ENCODE measurements around the gene TUBA1B. TPM values are rescaled to one million over a fixed set of nuclear protein-coding genes. Genes with fewer than 3 reads are reported as not detected.

TUBA1B gene
- total RNA-seq, 2 experiments from 2014 or later: 2,302 to 2,333 TPM

DNA sequence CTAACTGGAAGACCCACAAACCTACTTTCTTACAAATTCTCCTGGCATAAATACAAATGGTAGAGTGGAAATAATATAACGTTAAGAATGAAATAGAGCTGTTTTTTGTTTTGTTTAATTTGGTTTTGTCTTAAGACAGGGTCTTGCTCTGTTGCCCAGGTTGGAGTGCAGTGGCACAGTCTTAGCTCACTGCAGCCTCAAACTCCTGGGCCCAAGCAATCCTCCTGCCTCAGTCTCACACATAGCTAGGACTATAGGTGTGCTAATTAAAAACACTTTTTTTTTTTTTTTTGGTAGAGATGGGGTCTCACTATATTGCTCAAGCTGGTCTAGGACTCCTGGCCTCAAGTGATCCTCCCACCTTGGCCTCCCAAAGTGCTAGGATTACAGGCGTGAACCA is 32.5 kb downstream of the TUBA1B start:
- DNase-seq (no peak), ATAC-seq (no peak)
- no peak overlapping the region for H3K4me3 Mint-ChIP-seq
- H3K36me3 Mint-ChIP-seq (ENCODE audit: low read depth): peaks cover 14% of the 10 kb centered on the region
- ChIA-PET POLR2A (interaction anchor here (1.5 to 15.7 kb wide), 3 partner anchors 10 to 31 kb away, joined by 6 to 165 read pairs (median 6); partner anchors contain the start of gene TUBA1B), CTCF (interaction anchor here (0.7 to 12.1 kb wide), 26 partner anchors 10 to 154 kb away, joined by 3 to 242 read pairs (median 5); partner anchors contain the start of genes LMBR1L, RHEBL1, TUBA1A and TUBA1B)
- peaks cover 15% of the 10 kb centered on the region for H3K27me3 Mint-ChIP-seq (ENCODE audit: low read depth)
- peaks cover 9% of the 10 kb centered on the region for H3K4me1 Mint-ChIP-seq (ENCODE audit: low read depth)
- no peak overlapping the region for H3K27ac Mint-ChIP-seq
- H3K9me3 Mint-ChIP-seq (ENCODE audit: insufficient read depth): no peaks in the 10 kb centered on the region

DNA sequence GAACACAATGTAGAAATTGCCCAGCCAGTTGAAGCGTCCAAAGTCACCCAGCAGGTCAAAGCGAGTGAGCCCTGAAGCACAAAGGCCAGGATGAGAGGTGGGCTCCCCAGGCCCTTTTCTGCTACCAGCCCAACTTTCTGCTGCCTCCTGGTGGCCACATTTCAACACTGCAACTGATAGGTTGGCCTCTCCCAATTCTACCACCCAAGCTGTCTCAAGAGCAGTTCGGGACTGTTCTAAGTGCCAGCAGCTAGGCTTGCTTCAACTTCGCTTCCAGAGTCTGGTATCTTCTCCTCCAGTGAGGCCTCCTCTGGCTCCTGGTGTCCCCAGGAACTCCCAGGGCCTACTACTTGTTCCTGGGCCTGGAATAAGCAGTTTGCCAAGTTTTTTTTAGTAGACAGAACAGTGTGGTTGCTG is 33.2 kb downstream of the TUBA1B start:
- Mint-ChIP-seq H3K4me3 (no peak overlapping the region), H3K36me3 (ENCODE audit: low read depth) (peaks cover 14% of the 10 kb centered on the region), H3K9me3 (ENCODE audit: insufficient read depth) (no peaks in the 10 kb centered on the region), H3K27me3 (ENCODE audit: low read depth) (peaks cover 22% of the 10 kb centered on the region), H3K27ac (no peak overlapping the region), H3K4me1 (ENCODE audit: low read depth) (peaks cover 13% of the 10 kb centered on the region)
- ChIA-PET POLR2A (interaction anchor here (1.7 to 15.7 kb wide), 2 partner anchors 9 to 31 kb away, joined by 6 to 165 read pairs; partner anchors contain the start of gene TUBA1B), CTCF (interaction anchor here (0.7 to 12.1 kb wide), 25 partner anchors 11 to 154 kb away, joined by 3 to 242 read pairs (median 5); partner anchors contain the start of genes LMBR1L, RHEBL1, TUBA1A and TUBA1B)
- peak; percentile 75 for DNase-seq
- peak; percentile 70 for ATAC-seq

DNA sequence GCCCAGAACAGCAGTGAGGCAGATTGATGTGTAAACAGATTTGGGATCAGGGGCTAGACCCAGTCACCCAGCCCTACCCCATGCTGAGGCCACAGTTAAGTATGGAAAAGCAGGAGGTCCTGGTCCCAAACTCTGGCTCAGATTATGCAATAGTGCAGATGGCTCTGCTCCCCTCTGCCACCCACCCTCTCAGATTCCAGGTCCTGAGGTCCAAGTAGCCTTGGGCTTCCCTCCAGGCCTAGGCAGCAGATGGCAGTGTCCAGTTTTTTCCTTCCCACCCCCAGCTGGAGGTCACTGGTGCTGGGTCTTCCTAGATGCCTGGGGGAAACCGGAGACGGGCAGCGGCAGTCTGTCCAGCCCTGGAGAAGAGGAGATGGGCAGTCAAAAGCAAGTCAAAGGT is 33.8 kb downstream of the TUBA1B start:
- ATAC-seq (no peak), DNase-seq (no peak)
- Mint-ChIP-seq H3K27me3 (ENCODE audit: low read depth) (peaks cover 27% of the 10 kb centered on the region), H3K27ac (no peak overlapping the region), H3K9me3 (ENCODE audit: insufficient read depth) (no peaks in the 10 kb centered on the region), H3K4me3 (no peak overlapping the region), H3K4me1 (ENCODE audit: low read depth) (peaks cover 16% of the 10 kb centered on the region), H3K36me3 (ENCODE audit: low read depth) (peaks cover 14% of the 10 kb centered on the region)
- ChIA-PET POLR2A (interaction anchor here (15.7 kb wide), 1 partner anchor 32 kb away, joined by 165 read pairs; the partner anchor contains the start of gene TUBA1B), CTCF (interaction anchor here (1.3 to 12.1 kb wide), 13 partner anchors 11 to 138 kb away, joined by 4 to 242 read pairs (median 10); partner anchors contain the start of genes LMBR1L, RHEBL1, TUBA1A and TUBA1B)

DNA sequence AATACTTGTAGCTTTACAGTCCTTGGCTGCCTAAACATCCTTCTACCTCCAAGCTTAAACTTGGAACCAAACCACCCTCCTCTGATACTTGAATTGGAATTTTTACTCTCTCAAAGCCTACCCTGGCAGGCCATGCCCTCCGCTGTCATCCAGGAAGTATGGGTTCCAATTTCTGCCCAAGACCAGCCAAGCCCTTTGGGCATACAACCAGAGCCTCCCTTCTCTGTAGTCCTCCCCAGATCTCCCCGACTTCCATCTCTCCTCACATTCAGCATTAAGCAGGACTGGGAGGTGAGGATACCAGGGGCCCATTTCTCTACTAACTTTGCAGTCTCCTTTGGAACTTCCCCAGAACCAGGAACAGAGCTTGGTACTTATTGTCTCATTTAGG is 36.2 kb downstream of the TUBA1B start:
- Mint-ChIP-seq H3K27ac (no peak overlapping the region), H3K27me3 (ENCODE audit: low read depth) (peaks cover 47% of the 10 kb centered on the region), H3K4me1 (ENCODE audit: low read depth) (peaks cover 39% of the 10 kb centered on the region)

DNA sequence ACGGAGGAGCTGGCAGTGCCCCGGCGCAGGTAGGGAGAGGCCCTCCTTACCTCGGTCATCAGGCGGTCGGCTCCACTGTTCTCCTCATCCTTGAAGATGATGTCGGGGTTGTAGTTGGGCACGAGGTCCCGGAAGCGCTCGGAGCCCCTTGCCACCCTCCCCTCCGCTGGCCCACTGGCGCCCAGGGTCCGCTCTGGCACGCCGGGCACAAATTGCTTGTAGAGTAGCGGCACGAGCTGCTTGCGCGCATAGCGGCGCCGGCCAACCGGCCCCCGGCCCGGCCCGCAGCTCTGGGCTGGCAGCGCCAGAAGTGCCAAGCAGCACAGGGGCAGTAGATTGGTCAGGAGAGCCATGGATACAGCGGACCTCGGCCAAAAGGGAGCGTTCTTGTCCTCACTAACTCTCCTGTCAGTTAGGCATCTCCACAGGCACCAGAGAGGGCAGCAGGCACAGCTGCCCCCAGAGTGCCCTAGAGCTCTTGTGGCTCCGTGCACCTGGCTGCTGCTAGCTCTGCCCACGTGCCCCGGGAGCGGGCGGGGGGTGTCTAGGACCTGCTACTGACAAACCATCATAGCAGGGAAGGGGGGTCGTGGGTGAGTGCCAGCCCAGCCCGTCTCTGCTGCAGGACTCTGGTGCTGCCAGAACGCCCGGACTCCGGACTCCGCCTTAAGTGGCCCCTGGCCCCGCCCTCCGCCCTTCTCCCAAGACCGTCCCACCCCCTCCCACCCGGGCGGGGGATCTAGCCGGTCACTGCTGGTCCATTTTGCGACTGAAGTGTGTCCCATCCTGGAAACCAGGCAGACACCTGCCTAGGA is 36.8 kb downstream of the TUBA1B start, which contains the start of gene DHH:
DHH (minus strand) TSS at position 642 of the 815 bp plus-strand sequence; CDS start at position 353, 289 bp downstream.
- no peak for ATAC-seq
- H3K27me3 Mint-ChIP-seq (ENCODE audit: low read depth): peaks cover 51% of the 10 kb centered on the region
- H3K4me1 Mint-ChIP-seq (ENCODE audit: low read depth): peaks cover 43% of the 10 kb centered on the region

More for the DNA sequence above, 36.2 kb downstream of the TUBA1B start:
- DNase-seq (no peak), ATAC-seq (no peak)
- POLR2A ChIA-PET: interaction anchor here (0.8 to 4.8 kb wide), 4 partner anchors 16 to 36 kb away, joined by 3 to 36 read pairs (median 7); partner anchors contain the start of genes KMT2D, LMBR1L and TUBA1B
- peaks cover 12% of the 10 kb centered on the region for H3K36me3 Mint-ChIP-seq (ENCODE audit: low read depth)
- H3K9me3 Mint-ChIP-seq (ENCODE audit: insufficient read depth): no peaks in the 10 kb centered on the region
- no peak overlapping the region for H3K4me3 Mint-ChIP-seq
- CTCF ChIA-PET: interaction anchor here (0.9 to 12.1 kb wide), 7 partner anchors 13 to 140 kb away, joined by 3 to 242 read pairs (median 6); partner anchors contain the start of genes LMBR1L and TUBA1B

DNA sequence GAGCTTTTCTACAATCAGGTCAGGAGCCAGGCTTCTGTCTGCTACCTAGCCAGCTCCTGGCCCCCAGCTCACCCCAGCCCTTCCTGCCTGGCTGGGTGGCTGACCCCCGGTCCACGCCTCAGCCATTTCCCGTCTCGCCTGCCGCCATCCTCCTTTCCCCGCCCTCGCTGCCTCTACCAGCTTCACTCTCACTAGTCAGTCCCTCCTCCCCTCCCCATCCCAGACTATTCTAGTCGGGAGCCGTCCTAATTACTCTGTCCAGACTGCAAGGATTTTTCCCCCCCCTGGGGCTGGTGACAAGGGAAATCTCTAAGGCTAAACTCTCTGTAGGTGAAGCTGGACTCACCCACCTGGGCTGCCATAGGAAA is 37.4 kb downstream of the TUBA1B start:
- H3K4me1 Mint-ChIP-seq (ENCODE audit: low read depth): peaks cover 49% of the 10 kb centered on the region
- peak overlapping the region; percentile 25 for H3K4me3 Mint-ChIP-seq
- H3K9me3 Mint-ChIP-seq (ENCODE audit: insufficient read depth): no peaks in the 10 kb centered on the region
- ATAC-seq (no peak), DNase-seq (no peak)
- peaks cover 54% of the 10 kb centered on the region for H3K27me3 Mint-ChIP-seq (ENCODE audit: low read depth)
- POLR2A ChIA-PET: interaction anchor here (0.7 to 4.8 kb wide), 3 partner anchors 17 to 170 kb away, joined by 3 to 36 read pairs (median 9); partner anchors contain the start of genes LMBR1L and TUBA1B
- no peak overlapping the region for H3K27ac Mint-ChIP-seq
- CTCF ChIA-PET: interaction anchor here (0.7 to 12.1 kb wide), 13 partner anchors 9 to 249 kb away, joined by 3 to 242 read pairs (median 5); partner anchors contain the start of genes KMT2D, RHEBL1 and TUBA1B
- H3K36me3 Mint-ChIP-seq (ENCODE audit: low read depth): peaks cover 12% of the 10 kb centered on the region

More for the DNA sequence above, 36.8 kb downstream of the TUBA1B start, which contains the start of gene DHH:
- H3K36me3 Mint-ChIP-seq (ENCODE audit: low read depth): peaks cover 12% of the 10 kb centered on the region
- ChIA-PET CTCF (interaction anchor here (0.7 to 12.1 kb wide), 10 partner anchors 9 to 248 kb away, joined by 3 to 242 read pairs (median 5); partner anchors contain the start of genes KMT2D and TUBA1B), POLR2A (interaction anchor here (0.6 to 4.8 kb wide), 6 partner anchors 16 to 171 kb away, joined by 3 to 36 read pairs (median 4); partner anchors contain the start of genes KMT2D, LMBR1L and TUBA1B)
- H3K27ac Mint-ChIP-seq: no peak within 1 kb of the TSS
- H3K4me3 Mint-ChIP-seq: peak within 1 kb of the TSS; percentile 25
- no peak for DNase-seq
- H3K9me3 Mint-ChIP-seq (ENCODE audit: insufficient read depth): no peaks in the 10 kb centered on the region

DNA sequence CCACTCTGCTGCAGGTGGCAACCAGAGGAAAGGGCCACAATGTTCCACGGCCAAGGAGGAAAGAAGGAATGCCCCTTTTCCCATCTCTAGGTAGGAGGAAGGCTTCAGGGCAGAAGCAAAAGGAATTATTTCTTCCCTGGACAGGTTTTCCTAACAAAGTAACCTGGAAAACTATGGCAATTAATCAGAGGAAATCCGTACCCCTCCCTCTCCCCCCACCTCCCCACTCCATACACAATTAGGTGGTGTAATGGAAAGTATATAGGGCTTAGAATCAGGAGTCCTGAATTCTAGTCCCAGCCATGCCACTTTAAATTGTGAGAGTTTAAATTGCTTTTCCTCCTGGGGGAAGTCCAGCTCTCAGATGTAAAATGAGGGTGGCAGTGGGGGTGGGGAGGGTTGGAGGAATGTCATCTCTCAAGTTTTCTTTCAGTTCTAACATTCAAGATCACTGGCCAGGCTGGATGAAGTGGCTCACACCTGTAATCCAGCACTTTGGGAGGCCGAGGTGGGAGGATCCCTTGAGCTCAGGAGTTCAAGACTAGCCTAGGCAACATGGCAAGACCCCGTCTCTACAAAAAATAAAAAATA is 38.3 kb downstream of the TUBA1B start:
- no peak overlapping the region for H3K4me3 Mint-ChIP-seq
- peaks cover 58% of the 10 kb centered on the region for H3K4me1 Mint-ChIP-seq (ENCODE audit: low read depth)
- H3K27me3 Mint-ChIP-seq (ENCODE audit: low read depth): peaks cover 59% of the 10 kb centered on the region
- no peaks in the 10 kb centered on the region for H3K9me3 Mint-ChIP-seq (ENCODE audit: insufficient read depth)
- DNase-seq (no peak), ATAC-seq (no peak)
- POLR2A ChIA-PET: interaction anchor here (1.3 to 4.8 kb wide), 2 partner anchors 34 to 38 kb away, joined by 4 to 36 read pairs; partner anchors contain the start of gene TUBA1B
- H3K36me3 Mint-ChIP-seq (ENCODE audit: low read depth): peaks cover 10% of the 10 kb centered on the region
- CTCF ChIA-PET: interaction anchor here (0.5 to 12.1 kb wide), 17 partner anchors 8 to 114 kb away, joined by 3 to 242 read pairs (median 6); partner anchors contain the start of genes RHEBL1 and TUBA1B
- H3K27ac Mint-ChIP-seq: no peak overlapping the region

DNA sequence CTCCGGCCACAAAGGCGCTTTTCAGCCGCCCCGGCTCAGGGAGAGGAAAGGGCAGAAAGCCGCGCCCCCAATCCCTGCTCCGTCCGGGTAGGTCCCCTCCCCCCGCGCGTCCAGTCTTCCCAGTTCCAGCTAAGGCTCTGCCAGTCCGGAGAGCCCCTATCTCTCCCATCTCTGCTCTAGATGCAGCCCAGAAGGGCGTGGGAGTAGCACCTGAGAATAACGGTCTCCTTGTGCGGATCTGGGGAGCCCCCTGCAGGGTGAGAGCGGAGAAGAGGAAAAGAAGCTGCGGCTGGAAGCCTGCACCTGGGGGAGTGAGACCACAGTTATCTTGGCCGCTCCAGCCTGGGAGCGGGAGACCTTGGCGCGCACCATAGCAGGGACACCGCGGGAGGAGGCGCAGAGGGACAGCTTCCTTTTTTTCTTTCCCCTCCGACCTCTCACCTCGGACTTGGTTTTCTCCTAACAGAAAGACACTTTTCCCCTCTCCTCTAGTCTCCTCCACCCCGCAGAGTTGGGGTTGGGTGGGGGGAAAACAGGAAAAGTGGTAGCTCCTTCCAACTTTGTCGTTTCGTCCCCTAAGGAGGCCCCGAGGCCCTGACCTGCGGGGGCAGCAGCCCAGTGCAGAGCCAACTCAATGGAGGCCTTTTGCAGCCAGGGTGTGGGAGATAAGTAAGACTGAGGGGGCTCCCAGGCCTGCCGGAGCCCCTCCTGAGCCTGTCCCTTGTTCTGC is 38.9 kb downstream of the TUBA1B start:
- DNase-seq: peak; percentile 65
- ATAC-seq: peak; percentile 45
- no peak overlapping the region for H3K27ac Mint-ChIP-seq
- H3K4me3 Mint-ChIP-seq: peak overlapping the region; percentile 46
- peaks cover 59% of the 10 kb centered on the region for H3K27me3 Mint-ChIP-seq (ENCODE audit: low read depth)
- ChIA-PET CTCF (interaction anchor here (0.5 to 12.1 kb wide), 15 partner anchors 9 to 114 kb away, joined by 3 to 242 read pairs (median 7); partner anchors contain the start of genes RHEBL1 and TUBA1B), POLR2A (interaction anchor here (0.6 to 4.8 kb wide), 7 partner anchors 10 to 39 kb away, joined by 3 to 36 read pairs (median 5); partner anchors contain the start of genes RHEBL1 and TUBA1B)
- H3K4me1 Mint-ChIP-seq (ENCODE audit: low read depth): peaks cover 64% of the 10 kb centered on the region
- H3K9me3 Mint-ChIP-seq (ENCODE audit: insufficient read depth): no peaks in the 10 kb centered on the region
- peaks cover 10% of the 10 kb centered on the region for H3K36me3 Mint-ChIP-seq (ENCODE audit: low read depth)

DNA sequence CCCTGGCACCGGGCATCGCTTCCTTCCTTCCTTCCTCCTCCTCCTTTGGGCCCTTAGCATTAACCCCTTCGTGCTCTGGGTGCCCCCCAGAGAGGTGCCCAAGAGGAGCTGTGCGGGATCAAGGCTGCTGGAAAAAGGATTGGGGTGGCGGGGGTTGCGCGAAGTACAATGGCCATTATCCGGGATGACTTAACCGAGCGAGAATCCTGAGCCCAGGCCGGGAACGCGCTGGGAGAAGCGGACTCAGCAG is 39.4 kb downstream of the TUBA1B start:
- no peak for ATAC-seq
- POLR2A ChIA-PET: interaction anchor here (1.0 to 4.8 kb wide), 6 partner anchors 11 to 39 kb away, joined by 3 to 36 read pairs (median 4); partner anchors contain the start of genes RHEBL1 and TUBA1B
- no peak for DNase-seq
- CTCF ChIA-PET: interaction anchor here (1.0 to 12.1 kb wide), 14 partner anchors 9 to 94 kb away, joined by 3 to 242 read pairs (median 8); partner anchors contain the start of genes RHEBL1 and TUBA1B
- H3K27ac Mint-ChIP-seq: no peak overlapping the region
- H3K9me3 Mint-ChIP-seq (ENCODE audit: insufficient read depth): no peaks in the 10 kb centered on the region
- H3K4me1 Mint-ChIP-seq (ENCODE audit: low read depth): peaks cover 69% of the 10 kb centered on the region
- peaks cover 59% of the 10 kb centered on the region for H3K27me3 Mint-ChIP-seq (ENCODE audit: low read depth)
- H3K36me3 Mint-ChIP-seq (ENCODE audit: low read depth): peaks cover 10% of the 10 kb centered on the region
- peak overlapping the region; percentile 46 for H3K4me3 Mint-ChIP-seq

DNA sequence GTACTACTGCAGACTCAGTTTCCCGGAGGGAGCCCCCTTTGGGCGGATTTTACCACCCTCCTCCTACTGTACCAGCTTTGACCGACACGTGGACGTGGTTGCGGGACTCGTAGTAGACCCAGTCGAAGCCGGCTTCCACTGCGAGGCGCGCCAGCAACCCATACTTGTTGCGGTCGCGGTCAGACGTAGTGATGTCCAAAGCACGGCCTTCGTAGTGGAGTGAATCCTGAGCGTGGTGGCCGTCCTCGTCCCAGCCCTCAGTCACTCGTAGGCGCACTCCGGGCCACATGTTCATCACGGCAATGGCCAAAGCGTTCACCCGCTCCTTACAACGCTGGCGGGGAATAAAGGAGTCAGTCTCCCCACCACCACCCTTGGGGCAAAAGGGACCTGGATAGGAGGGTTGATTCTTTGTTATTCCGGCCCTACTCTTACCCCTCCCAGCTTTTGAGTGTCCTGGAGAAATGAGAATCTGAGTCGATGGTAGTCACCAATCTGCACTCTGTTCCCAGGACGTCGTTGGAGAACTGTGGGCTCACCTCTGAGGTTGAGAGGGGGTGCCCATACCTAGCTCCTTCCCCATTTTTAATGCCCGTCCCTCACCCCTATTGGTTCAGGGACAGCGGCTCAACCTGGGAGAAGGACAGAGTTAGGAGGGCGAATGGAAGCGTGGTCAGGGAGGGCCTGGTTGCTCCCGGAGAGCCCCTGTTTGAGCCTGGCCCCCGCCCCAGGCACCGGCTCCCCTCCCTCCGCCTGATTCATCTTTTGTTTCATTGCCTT is 39.9 kb downstream of the TUBA1B start:
- Mint-ChIP-seq H3K4me3 (peak overlapping the region; percentile 67), H3K27me3 (ENCODE audit: low read depth) (peaks cover 59% of the 10 kb centered on the region), H3K9me3 (ENCODE audit: insufficient read depth) (no peaks in the 10 kb centered on the region), H3K36me3 (ENCODE audit: low read depth) (peaks cover 7% of the 10 kb centered on the region), H3K4me1 (ENCODE audit: low read depth) (peaks cover 74% of the 10 kb centered on the region), H3K27ac (peak overlapping the region; percentile 34)
- CTCF ChIA-PET: interaction anchor here (1.2 to 12.1 kb wide), 13 partner anchors 10 to 94 kb away, joined by 3 to 242 read pairs (median 8); partner anchors contain the start of genes RHEBL1 and TUBA1B
- ATAC-seq (no peak), DNase-seq (no peak)
- POLR2A ChIA-PET: interaction anchor here (1.0 to 4.8 kb wide), 5 partner anchors 11 to 40 kb away, joined by 3 to 36 read pairs (median 5); partner anchors contain the start of genes RHEBL1 and TUBA1B

Data from activated CD8-positive, alpha-beta T cell treated with anti-CD3 and anti-CD28 coated beads, Interleukin-2, amount 10 ng/mL, durations not matched to agents 7 days and 5 days (primary cell).